ENCODE measurements around the gene SHISA6.

GRCh38 chr17:11551442-11551841, 310.4 kb downstream of the SHISA6 start:
- TF ChIP-seq SIN3A (IDR thresholded peaks at IDR 0.05; ENCODE audit: borderline replicate concordance, insufficient read depth, low read length) (no peak), POLR2AphosphoS5 (IDR thresholded peaks at IDR 0.05; ENCODE audit: low read depth, low read length) (no peak), FOXP2 (optimal IDR thresholded peaks at IDR 0.05; ENCODE audit: borderline replicate concordance, extremely low read depth, extremely low read length, insufficient read depth) (no peak), TAF1 (IDR thresholded peaks at IDR 0.05; ENCODE audit: borderline replicate concordance, insufficient read depth, low read length) (no peak)

Data from PFSK-1 (cell line).